Muscle layer of colon (tissue), 2 donors: ENCODE data around the gene TSC22D2.

Source experiments
- H3K27ac ChIP-seq: one replicate; pipeline ENCODE4 v1.7.0; 2013; ENCODE audit warnings: low read depth, mild to moderate bottlenecking, low read length, moderate library complexity
- H3K27me3 ChIP-seq, 2 donors: one replicate each; pipeline ENCODE4 v1.7.0; 2013; ENCODE audit warnings: low read length in 2 of 2, mild to moderate bottlenecking in 2 of 2; ENCODE audit not compliant: insufficient read depth in 2 of 2, control insufficient read depth in 1 of 2
- H3K36me3 ChIP-seq: one replicate; pipeline ENCODE4 v1.7.0; 2013; ENCODE audit warnings: mild to moderate bottlenecking, low read length; ENCODE audit not compliant: insufficient read depth
- H3K4me1 ChIP-seq: one replicate; pipeline ENCODE4 v1.7.0; 2013; ENCODE audit warnings: mild to moderate bottlenecking, low read length; ENCODE audit not compliant: insufficient read depth
- H3K4me3 ChIP-seq, 2 donors: one replicate each; pipeline ENCODE4 v1.7.0; 2013; ENCODE audit warnings: low read length in 2 of 2, low read depth in 1 of 2, mild to moderate bottlenecking in 1 of 2, moderate library complexity in 1 of 2
- H3K9ac ChIP-seq: one replicate; pipeline ENCODE4 v1.7.0; 2013; ENCODE audit warnings: low read length
- H3K9me3 ChIP-seq: one replicate; pipeline ENCODE4 v1.7.0; 2013; ENCODE audit warnings: mild to moderate bottlenecking, low read length
- donor health status: abdominal sarcoma.
- donor health status: Adenocarcinoma of cecum.

The TSC22D2 gene

DNA sequence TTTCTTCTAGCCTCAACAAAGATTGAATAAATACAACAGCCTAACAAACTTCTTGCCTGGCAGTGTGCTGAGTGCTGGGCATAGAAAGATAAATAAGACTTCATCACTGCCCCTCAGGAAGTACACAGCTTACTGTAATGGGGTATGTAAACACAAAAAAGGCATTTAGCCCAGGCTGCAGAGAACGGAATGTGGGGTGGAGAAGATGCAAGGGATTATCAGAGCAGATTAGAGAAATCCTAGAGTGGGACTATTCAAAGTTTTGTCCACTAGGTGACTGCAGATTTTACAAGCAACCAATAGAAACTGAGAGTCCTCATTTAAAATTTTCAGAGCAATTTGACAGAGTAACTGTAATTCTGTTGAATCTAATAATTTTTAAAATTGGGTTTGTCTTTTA, 35.4 kb upstream of the TSC22D2 start:
- Histone ChIP-seq H3K27ac (peak overlapping the region; percentile 27), H3K9me3 (no peaks in the 10 kb centered on the region), H3K9ac (no peak overlapping the region), H3K4me1 (peaks cover 14% of the 10 kb centered on the region), H3K27me3 (no peaks in the 10 kb centered on the region), H3K36me3 (no peaks in the 10 kb centered on the region), H3K4me3 (no peak overlapping the region)

DNA sequence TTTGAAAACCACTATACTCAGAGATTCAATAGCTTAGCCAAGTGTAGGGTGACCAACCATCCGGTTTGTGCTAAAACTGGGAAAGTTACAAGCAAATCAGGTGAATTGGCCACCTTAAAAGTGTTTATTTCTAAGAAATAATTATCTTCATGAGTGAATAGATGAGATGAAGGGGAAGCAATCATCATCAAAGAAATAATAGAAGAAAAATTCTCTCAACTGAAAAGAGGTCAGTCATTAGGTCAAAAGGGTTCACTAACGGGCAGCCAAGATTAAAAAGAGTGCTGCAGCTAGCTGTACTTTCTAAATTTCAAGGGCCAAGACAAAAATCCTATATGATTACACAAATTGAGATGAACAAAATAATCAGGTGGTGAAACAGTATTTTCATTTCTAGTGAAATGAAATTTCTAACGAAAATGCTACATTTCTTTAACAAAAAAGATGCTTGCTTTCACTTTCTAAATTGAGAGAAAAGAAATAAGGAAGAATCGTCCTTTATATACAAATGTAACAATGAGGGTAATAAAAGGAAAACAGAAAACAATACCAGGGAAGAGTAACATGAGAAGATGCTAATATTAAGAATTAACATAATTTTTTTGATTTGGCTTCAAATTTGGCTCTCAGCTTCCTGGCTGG, 34.7 kb upstream of the TSC22D2 start:
- Histone ChIP-seq H3K4me1 (peaks cover 14% of the 10 kb centered on the region), H3K27ac (no peak overlapping the region), H3K27me3 (no peaks in the 10 kb centered on the region), H3K9me3 (no peaks in the 10 kb centered on the region), H3K9ac (no peak overlapping the region), H3K36me3 (no peaks in the 10 kb centered on the region), H3K4me3 (no peak overlapping the region)

DNA sequence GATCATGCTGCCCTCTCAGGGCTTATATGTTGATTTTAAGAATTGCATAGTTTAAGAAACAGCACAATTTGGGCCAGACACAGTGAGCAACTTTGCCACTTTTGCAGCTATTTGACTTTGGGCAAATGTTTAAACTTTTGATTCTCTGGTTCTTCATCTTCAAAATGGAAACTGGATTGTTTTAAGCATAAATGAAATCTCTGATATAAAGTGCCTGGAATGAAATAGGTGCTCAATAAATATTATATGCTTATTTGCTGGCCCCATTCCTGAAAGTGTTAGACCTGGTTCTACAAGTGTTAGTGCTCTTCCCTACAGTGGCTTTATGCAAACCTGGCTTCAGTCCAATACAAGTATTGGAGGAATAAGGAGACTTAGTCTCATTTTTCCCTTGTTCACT, 33.1 kb upstream of the TSC22D2 start:
- Histone ChIP-seq H3K27me3 (no peaks in the 10 kb centered on the region), H3K9ac (no peak overlapping the region), H3K27ac (no peak overlapping the region), H3K36me3 (no peaks in the 10 kb centered on the region), H3K4me3 (no peak overlapping the region), H3K9me3 (no peaks in the 10 kb centered on the region), H3K4me1 (peaks cover 14% of the 10 kb centered on the region)

DNA sequence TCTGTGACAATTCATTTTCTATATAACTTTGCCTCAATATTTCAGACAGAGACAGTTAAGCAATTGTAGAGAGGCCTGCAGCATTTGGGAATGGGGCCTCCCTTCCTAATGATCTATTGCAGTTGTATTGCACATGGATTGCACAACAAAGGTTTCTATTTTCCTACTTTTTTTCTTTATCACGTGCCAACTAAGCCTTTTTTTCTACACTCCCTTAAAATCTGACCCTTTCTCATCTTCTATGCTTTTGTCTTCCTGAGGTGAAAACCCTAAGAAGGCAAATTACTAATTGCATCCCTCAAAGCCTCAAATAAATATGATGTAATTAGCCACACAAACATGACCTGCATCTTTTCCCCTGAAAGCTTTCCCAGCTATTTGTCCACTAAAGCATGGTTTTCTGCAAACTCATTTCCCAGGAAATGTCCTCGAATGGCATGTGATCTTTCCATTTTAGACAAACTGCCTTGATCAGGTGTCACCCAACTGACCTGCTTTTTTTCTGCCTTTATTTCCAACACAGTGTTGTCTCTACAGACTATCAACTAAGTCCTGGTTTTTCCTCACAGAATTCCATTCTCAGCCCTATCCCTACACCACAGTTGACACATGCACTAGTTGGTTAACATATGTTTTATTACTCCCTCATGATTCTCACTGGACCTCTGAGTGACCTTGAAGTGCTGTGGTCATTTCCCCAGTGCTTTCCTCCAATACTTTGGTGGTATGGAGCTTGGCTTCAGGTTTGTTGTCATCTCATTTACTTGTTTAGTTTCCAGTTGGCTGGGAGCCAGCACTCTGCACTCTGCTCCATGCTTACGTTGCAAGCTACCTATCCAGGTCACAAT, 31.9 kb upstream of the TSC22D2 start:
- Histone ChIP-seq H3K27ac (no peak overlapping the region), H3K9ac (no peak overlapping the region), H3K27me3 (no peaks in the 10 kb centered on the region), H3K9me3 (no peaks in the 10 kb centered on the region), H3K4me3 (no peak overlapping the region), H3K4me1 (peaks cover 4% of the 10 kb centered on the region), H3K36me3 (no peaks in the 10 kb centered on the region)

DNA sequence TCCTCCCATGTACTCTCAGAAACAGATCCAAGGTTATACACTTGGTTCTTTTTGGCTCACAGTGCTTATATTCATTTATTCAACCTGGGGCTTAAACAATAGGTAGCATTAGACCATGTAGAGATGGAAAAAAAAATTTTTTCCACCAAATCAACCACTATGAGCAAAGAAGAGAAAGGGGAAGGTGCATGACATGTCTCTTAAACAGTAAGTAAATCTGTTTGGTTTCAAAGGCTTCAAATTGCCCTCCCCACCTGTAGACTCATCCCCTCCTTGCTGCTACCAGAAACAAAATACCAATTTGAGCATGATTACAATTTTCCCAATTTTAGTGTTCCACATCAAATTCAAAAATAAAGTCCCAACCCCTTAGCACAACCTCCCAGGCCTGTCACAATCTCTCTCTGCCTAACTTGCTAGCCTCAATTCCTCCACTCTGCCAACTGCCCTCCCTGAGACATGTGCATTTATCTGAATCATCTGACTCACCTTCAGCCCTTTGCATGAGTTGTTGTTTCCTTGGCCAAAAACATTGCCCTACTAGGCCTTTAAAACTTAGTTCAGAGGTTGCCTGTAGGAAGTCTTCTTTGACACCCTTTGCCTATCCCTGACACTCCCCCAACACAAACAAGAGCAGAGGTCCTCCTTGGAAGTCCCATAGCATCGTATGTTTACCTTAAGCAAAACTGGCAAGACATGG, 30.3 kb upstream of the TSC22D2 start:
- no peak overlapping the region for H3K4me3 ChIP-seq
- H3K36me3 ChIP-seq: no peaks in the 10 kb centered on the region
- H3K4me1 ChIP-seq: no peaks in the 10 kb centered on the region
- H3K27me3 ChIP-seq: no peaks in the 10 kb centered on the region
- H3K9ac ChIP-seq: no peak overlapping the region
- no peak overlapping the region for H3K27ac ChIP-seq
- no peaks in the 10 kb centered on the region for H3K9me3 ChIP-seq

DNA sequence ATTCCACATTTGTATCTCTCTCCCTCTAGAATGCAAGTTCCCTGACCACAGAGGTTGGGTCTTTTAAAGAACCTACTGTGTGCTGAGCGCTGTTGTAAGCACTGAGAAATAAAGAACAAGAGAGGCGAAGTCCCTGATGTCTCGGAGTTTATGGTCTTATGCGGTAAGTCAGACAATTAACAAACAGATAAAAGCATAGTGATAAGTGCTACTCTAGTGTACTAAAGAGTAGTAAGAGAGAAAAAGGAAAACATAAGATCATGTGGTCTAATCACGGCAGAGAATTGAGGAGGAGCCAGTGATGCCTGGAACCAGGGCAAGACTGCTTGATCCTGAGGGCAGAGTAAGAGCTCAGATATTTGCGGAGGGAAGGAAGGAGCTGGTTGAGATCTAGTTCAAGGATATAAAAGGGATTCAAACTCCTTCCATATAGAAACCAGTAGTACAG, 29.8 kb upstream of the TSC22D2 start:
- Histone ChIP-seq H3K4me1 (no peaks in the 10 kb centered on the region), H3K36me3 (no peaks in the 10 kb centered on the region), H3K9me3 (no peaks in the 10 kb centered on the region), H3K27me3 (no peaks in the 10 kb centered on the region), H3K27ac (no peak overlapping the region), H3K9ac (no peak overlapping the region), H3K4me3 (no peak overlapping the region)

DNA sequence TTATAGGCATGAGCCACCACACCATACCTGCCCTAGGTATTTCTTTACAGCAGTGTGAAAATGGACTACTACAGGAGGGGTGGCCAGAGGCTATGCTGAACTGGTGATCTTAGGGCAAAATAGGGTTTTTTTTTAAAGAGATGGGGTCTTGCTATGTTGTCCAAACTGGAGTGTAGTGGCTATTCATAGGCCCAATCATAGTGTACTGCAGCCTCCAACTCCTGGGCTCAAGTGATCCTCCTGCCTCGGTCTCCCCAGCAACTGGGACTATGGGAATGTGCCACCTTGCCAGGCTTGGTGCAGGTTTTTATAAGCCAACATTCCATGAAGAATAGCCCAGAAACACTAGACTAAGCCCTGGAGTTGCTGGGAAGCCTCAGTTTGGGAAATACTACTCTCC, 28.6 kb upstream of the TSC22D2 start:
- Histone ChIP-seq H3K4me1 (no peaks in the 10 kb centered on the region), H3K9ac (no peak overlapping the region), H3K36me3 (no peaks in the 10 kb centered on the region), H3K9me3 (no peaks in the 10 kb centered on the region), H3K27me3 (no peaks in the 10 kb centered on the region), H3K4me3 (no peak overlapping the region), H3K27ac (no peak overlapping the region)

DNA sequence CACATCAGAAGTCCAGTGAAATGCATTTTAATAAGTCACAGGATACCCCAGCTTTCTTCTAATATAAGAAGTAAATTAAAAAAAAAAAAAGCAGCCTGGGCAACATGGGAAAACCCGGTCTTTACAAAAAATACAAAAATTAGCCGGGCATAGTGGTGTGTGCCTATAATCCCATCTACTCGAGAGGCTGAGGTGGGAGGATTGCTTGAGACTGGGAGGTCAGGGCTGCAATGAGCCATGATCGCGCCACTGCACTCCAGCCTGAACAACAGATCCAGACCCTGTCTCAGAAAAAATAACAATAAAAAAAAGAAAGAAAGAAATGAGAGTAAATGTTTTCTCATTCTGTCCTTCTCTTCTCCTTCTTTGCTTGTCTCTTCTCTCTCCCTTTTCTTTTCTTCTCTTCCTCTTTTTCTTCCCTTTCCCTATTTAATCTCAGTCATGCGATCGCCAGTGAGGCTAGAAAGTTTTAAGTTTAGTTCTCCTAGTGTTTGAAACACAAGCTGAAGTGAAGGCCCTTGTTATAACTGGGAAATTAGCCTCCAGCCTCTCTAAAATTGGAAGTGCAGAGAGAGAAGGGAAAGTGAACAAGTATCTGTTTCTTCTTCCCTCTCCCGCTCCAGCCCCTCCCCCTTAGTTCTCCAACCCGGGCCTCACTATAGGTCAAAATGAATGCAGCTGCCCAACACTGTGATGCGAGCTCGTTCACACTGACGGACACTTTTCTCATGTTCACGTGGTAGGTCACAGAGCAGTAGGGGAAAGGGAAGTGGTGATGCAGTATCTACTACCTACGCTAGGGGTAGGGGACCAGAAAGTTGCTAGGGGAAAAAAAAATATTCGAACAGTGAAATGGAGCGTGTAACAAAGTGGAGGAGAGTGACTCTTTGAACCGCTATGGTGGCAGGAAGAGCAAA, 23.5 kb upstream of the TSC22D2 start:
- Histone ChIP-seq H3K9me3 (no peaks in the 10 kb centered on the region), H3K4me3 (no peak overlapping the region), H3K4me1 (no peaks in the 10 kb centered on the region), H3K27me3 (no peaks in the 10 kb centered on the region), H3K27ac (no peak overlapping the region), H3K9ac (no peak overlapping the region), H3K36me3 (no peaks in the 10 kb centered on the region)

DNA sequence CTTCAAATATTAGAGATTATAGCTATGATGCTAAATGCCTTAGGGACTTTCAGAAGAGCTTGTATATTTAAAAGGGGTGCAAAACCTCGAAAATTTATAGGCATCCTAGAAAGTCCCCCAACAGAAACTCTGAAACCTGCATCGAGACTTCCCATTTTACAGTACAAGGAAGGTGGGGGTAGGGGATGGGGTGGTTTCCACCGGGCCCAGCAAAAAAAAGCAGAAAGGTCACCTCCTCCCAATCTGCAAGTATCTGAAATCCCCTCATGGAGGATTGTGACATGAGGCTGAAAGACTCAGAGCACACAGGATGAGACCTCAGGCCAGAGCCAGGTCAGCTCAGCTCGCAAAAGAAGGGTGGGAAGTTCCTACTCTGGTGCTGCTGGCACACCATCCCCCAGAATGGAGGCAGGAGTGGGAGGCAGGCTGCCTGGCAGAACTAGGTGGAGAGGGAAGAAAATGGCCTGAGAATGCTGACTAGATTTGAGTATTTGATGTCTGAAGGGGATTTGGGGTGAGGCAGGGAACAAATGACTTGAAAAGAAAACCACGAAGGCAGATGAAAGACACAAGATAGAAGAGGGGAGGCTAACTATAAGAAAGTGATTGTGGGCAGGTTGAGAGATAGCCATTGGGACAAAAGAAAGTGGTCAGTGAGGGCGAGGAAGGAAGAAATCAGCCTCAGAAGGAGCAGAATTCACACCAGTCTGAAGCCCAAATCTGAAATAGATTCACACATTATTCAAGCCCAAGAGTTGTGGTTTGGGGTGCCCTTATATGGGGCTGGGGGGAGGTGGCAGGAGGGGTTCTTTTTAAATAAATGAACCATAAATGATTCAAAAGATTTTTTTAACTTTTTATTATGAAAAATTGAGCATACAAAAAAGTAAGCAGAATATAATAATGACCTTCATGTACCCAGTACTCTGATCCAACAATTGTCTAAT, 22.5 kb upstream of the TSC22D2 start:
- Histone ChIP-seq H3K36me3 (no peaks in the 10 kb centered on the region), H3K9me3 (no peaks in the 10 kb centered on the region), H3K27me3 (no peaks in the 10 kb centered on the region), H3K4me3 (no peak overlapping the region), H3K9ac (no peak overlapping the region), H3K27ac (no peak overlapping the region), H3K4me1 (no peaks in the 10 kb centered on the region)
